NCI-H526 (cell line): ENCODE measurements around the gene ATXN7L1.
A peak's percentile ranks its signal among the peaks of the same experiment; 100 is the strongest.

Experiments
- DNase-seq, 2 experiments: peaks; one replicate each; lab custom pipeline; 2025; lab: John Stamatoyannopoulos, UW

ATXN7L1 gene

GRCh38 chr7:105674200-105674920, 202.0 kb downstream of the ATXN7L1 start:
- DNase-seq = no peak

DNA sequence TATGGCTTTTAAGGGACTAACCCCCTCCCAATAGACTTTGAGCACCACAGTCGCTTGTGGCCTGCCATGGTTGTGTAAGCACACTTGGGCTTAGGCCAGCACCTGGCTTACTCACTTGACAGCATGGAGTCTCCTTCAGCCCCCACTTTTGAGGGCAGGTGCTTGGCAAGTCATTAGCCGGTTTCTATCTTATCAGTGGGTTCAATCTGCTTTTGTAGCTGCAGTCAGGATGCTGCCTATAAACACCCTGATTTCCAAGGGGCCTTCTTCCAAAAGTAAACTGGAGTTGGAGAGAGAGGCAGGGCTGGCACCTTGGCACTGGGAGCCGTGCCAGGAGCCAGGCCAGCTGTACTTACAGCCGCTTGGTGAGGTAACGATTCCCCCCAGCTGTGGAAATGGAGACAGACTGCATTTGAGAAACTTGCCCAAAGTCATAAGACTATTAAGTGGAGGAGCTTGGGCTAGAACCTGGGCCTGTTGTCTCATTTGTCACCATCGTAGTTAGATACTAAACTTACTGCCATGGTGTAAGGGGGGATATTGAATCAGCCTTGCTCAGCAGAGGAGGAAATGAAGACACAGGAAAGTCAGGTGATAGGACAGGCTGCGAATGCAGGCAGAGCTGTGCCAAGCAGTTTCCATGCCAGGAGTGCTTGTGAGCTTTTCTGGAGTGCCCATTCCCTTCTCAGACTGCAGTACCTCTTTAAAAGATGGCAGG, 202.9 kb downstream of the ATXN7L1 start:
- DNase-seq = peak in 1 of 2 experiments; percentile 45

- DNase-seq = no peak
Measured at GRCh38 chr7:105672801-105673200, 203.6 kb downstream of the ATXN7L1 start.

DNA sequence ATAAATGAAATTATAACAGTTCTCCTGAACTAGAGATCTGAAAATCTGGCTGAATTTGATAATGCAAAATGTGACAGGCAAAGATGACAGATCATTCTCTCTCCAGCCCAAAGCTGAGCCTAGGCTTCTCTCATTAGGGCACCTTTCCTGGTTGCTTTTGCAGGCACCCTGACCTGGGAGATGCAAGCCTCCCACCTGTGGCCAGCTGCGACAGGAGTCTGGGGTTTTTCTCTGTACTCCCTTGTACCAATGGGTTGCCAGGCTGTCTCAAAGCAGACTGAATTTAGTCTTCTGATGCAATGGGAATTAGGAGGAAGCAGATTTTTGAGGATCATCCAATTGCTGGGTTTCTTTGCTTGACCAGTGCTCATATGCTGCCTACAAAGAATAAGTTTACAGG, 210.1 kb downstream of the ATXN7L1 start:
- DNase-seq = no peak

GRCh38 chr7:105665684-105666083, 210.7 kb downstream of the ATXN7L1 start:
- no peak for DNase-seq

GRCh38 chr7:105664816-105665525, 211.4 kb downstream of the ATXN7L1 start:
- DNase-seq = no peak

- DNase-seq = no peak
Measured at GRCh38 chr7:105662998-105663397, 213.4 kb downstream of the ATXN7L1 start.

DNA sequence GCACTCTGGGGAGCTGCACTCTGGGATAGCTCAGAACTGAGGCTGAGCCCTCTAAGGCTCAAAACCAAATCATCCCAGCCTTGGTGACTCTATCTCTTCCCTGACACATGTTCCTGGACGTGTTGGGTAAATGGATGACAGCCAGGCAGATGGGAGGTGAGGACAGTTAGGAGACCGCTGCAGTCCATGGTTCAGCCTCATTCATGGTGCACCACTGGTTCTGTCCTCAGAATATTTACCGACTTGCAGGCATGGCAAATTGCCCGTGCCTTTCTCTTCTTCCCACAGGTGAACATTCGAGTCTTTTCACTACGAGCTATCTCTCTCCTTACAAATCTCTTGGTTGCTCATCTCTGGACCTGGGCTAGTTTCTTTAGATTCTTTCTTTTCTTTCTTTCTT, 214.8 kb downstream of the ATXN7L1 start:
- no peak for DNase-seq

DNA sequence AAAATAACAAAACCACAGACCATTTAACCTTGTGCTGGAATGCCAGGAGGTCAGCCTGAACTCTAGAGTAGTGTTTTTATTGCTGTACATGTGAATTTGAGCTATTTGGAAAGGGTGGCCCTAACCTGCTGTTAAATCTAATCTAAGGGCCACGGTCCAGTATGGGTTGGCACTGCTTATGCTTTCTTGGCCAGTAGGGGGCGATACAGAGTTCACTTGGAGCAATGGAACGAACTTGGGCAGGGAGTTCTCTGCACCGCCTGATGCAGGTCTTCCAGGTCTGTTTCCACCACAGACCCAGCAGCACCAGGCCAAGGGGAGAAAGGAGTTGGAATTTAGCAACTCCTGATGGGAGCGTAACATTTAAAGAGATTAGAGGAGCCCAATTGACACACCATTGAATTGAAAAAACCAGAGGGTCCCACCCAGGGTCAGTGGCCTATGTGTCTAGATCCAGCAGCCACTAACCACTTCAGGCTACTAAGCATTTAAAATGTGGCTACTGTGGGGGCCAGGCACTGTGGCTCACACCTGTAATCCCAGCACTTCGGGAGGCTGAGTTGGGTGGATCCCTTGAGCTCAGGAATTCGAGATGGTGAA, 219.4 kb downstream of the ATXN7L1 start:
- peak in 1 of 2 experiments; percentile 81 for DNase-seq

- no peak for DNase-seq
Measured at GRCh38 chr7:105655500-105656380, 220.7 kb downstream of the ATXN7L1 start.

DNA sequence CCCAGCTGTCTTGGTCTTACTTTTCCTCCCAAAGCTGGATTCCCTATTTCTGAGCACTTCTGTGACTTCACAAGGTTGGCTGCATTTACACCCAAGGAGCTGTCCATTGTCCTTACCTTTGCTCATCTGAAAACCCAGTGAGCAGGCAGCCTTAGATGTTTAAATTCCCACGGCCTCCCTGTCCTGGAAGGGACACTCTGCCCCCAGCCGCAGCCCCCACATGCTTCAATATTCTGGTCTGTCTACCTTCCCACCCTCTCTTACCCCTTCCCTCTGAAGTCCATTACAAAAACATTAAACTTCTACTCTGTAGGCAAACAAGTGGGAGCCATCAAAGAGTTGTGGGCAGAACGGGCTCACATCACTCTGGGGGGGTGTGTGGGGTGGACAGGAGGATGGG, 221.3 kb downstream of the ATXN7L1 start:
- DNase-seq = no peak

- no peak for DNase-seq
Measured at GRCh38 chr7:105654095-105654686, 222.2 kb downstream of the ATXN7L1 start.

- no peak for DNase-seq
Measured at GRCh38 chr7:105653441-105654005, 222.9 kb downstream of the ATXN7L1 start.

DNA sequence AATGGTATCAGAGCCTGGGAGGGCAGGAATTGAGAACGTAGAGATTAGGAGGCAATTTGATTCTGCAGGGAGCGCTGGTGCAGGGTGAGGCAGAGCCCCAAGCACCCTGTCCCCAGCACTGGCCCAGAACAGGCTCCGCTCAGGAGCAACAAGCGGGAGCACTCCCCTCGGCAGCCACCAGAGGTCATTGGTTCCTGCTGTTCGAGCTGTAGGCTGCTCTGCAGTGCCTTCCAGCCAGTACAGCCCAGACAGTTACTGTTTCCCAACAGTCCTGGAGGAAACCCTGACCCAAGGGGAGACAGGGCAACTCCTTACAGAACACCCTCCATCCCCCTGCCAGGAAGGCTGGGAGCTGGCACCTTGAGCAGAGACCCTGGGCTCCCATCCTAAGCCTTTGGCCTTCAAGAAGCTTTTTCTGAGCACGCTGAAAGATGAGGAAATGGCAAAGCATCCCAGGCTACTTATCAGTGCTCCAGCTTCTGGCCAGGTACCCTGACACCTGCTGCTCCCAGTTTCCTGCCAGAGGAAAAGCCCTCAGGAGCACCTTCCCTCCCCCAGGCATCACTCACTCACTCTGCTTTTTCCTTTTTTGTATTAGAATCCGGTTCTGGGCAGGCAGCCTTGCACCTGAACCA, 223.9 kb downstream of the ATXN7L1 start:
- peak; percentile 48 to 93 for DNase-seq

DNA sequence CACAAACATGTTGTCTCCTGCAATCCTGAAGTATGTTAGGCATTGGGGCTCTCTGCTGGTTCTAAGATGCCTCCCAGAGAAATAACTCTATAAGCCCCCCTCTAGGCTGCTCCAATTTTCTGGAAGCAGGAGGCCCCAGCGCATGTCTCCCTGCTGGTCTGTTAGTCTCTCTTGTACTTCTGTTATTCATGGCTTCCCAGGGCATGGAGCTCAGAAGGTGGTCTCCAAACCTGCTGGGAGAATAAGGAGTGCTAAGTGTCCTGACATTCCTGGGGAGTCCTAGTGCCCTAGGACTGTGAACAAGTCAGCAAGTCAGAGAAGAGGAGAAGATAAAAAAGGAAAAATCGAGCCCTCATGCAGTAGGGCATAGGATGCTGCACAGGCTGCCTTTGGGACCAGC, 224.6 kb downstream of the ATXN7L1 start:
- no peak for DNase-seq

- no peak for DNase-seq
Measured at GRCh38 chr7:105650382-105650970, 225.9 kb downstream of the ATXN7L1 start.

- DNase-seq = no peak
Measured at GRCh38 chr7:105649727-105650381, 226.5 kb downstream of the ATXN7L1 start.

GRCh38 chr7:105648561-105649401, 227.6 kb downstream of the ATXN7L1 start:
- peak; percentile 67 to 71 for DNase-seq
